Mesendoderm (in vitro differentiated cells): ENCODE measurements around the gene KRT2.

ENCODE experiments used
- DNase-seq: peaks from one replicate; pipeline ENCODE4 v3.0.0; 2013
- H2AK5ac ChIP-seq: 2 replicates; pipeline ENCODE4 v1.6.1; 2013; ENCODE audit warnings: low read length, inconsistent platforms
- H2BK120ac ChIP-seq: 2 replicates; pipeline ENCODE4 v1.6.1; 2013; ENCODE audit warnings: low read depth, mild to moderate bottlenecking, low read length, moderate library complexity, mixed read lengths
- H2BK15ac ChIP-seq: replicated peaks from 2 replicates; pipeline ENCODE4 v1.6.1; 2013; ENCODE audit warnings: low read depth, mild to moderate bottlenecking, moderate library complexity
- H2BK5ac ChIP-seq: 2 replicates; pipeline ENCODE4 v1.6.1; 2013; ENCODE audit warnings: low read length, inconsistent platforms
- H3K18ac ChIP-seq: 2 replicates; pipeline ENCODE4 v1.6.1; 2013; ENCODE audit warnings: mild to moderate bottlenecking, low read length, mixed read lengths
- H3K23ac ChIP-seq: one replicate; pipeline ENCODE4 v1.6.1; 2013; ENCODE audit warnings: low read length
- H3K27ac ChIP-seq: 2 replicates; pipeline ENCODE4 v1.5.1; 2013; ENCODE audit warnings: low read depth, mild to moderate bottlenecking, inconsistent platforms, low read length, moderate library complexity
- H3K27me3 ChIP-seq: 2 replicates; pipeline ENCODE4 v1.6.1; 2013; ENCODE audit warnings: low read length, control low read depth, mild to moderate bottlenecking, inconsistent platforms; ENCODE audit not compliant: insufficient read depth, poor library complexity
- H3K36me3 ChIP-seq: 2 replicates; pipeline ENCODE4 v1.6.1; 2013; ENCODE audit warnings: low read length, inconsistent platforms; ENCODE audit not compliant: control insufficient read depth, insufficient read depth
- H3K4ac ChIP-seq: one replicate; pipeline ENCODE4 v1.6.1; 2013; ENCODE audit warnings: low read depth, mild to moderate bottlenecking, low read length, moderate library complexity
- H3K4me1 ChIP-seq: 2 replicates; pipeline ENCODE4 v1.6.1; 2013; ENCODE audit warnings: low read depth, low read length, inconsistent platforms; ENCODE audit not compliant: control insufficient read depth
- H3K4me2 ChIP-seq: 2 replicates; pipeline ENCODE4 v1.6.1; 2013; ENCODE audit warnings: low read length
- H3K4me3 ChIP-seq: 2 replicates; pipeline ENCODE4 v1.5.1; 2013; ENCODE audit warnings: mild to moderate bottlenecking, low read length
- H3K56ac ChIP-seq: one replicate; pipeline ENCODE4 v1.6.1; 2013; ENCODE audit warnings: low read length
- H3K79me1 ChIP-seq: 2 replicates; pipeline ENCODE4 v1.6.1; 2013; ENCODE audit warnings: low read length, inconsistent platforms
- H3K79me2 ChIP-seq: 2 replicates; pipeline ENCODE4 v1.6.1; 2013; ENCODE audit warnings: mild to moderate bottlenecking, low read length; ENCODE audit not compliant: control insufficient read depth, insufficient read depth
- H3K9ac ChIP-seq: 2 replicates; pipeline ENCODE4 v1.6.1; 2013; ENCODE audit warnings: low read length, inconsistent platforms
- H4K5ac ChIP-seq: one replicate; pipeline ENCODE4 v1.6.1; 2013; ENCODE audit warnings: low read length
- H4K8ac ChIP-seq: one replicate; pipeline ENCODE4 v1.6.1; 2013; ENCODE audit warnings: low read depth, mild to moderate bottlenecking, control low read depth, low read length, moderate library complexity
- WGBS: extraction: QIAGEN DNeasy Blood & Tissue Kit; methylation state at CpG from one replicate; pipeline ENCODE4 v1.1.7; 2013; ENCODE audit warnings: low lambda C conversion rate, missing lambda C conversion rate; ENCODE audit not compliant: insufficient coverage; ENCODE audit errors: extremely low coverage; 5-methylcytosine and 5-hydroxymethylcytosine counted together

Gene KRT2

GRCh38 chr12:52683575-52684300 is 31.7 kb upstream of the KRT2 start:
- WGBS = no CpG with 5 or more reads among the region's 12 CpGs
- Histone ChIP-seq H3K79me1 (no peaks in the 10 kb centered on the region), H3K4ac (no peak overlapping the region), H2BK120ac (no peak overlapping the region), H3K23ac (no peak overlapping the region), H3K56ac (no peak overlapping the region), H2AK5ac (no peak overlapping the region), H3K4me2 (no peak overlapping the region), H3K27ac (no peak overlapping the region), H4K8ac (no peak overlapping the region), H3K4me3 (no peak overlapping the region), H4K5ac (no peak overlapping the region), H3K9ac (no peak overlapping the region), H3K79me2 (no peaks in the 10 kb centered on the region), H3K4me1 (no peaks in the 10 kb centered on the region), H2BK15ac (no peak overlapping the region), H2BK5ac (no peak overlapping the region), H3K18ac (no peak overlapping the region), H3K27me3 (no peaks in the 10 kb centered on the region), H3K36me3 (no peaks in the 10 kb centered on the region)
- DNase-seq = no peak

- Histone ChIP-seq H3K23ac (no peak overlapping the region), H2AK5ac (no peak overlapping the region), H4K5ac (no peak overlapping the region), H2BK15ac (no peak overlapping the region), H3K4me2 (no peak overlapping the region), H3K27me3 (no peaks in the 10 kb centered on the region), H4K8ac (no peak overlapping the region), H3K4me3 (no peak overlapping the region), H3K4me1 (no peaks in the 10 kb centered on the region), H3K36me3 (no peaks in the 10 kb centered on the region), H3K4ac (no peak overlapping the region), H3K79me1 (no peaks in the 10 kb centered on the region), H3K27ac (no peak overlapping the region), H3K79me2 (no peaks in the 10 kb centered on the region), H3K56ac (no peak overlapping the region), H2BK5ac (no peak overlapping the region), H2BK120ac (no peak overlapping the region), H3K9ac (no peak overlapping the region), H3K18ac (no peak overlapping the region)
- WGBS = no CpG with 5 or more reads among the region's 4 CpGs
- DNase-seq = no peak
These were observed 31.0 kb upstream of the KRT2 start for GRCh38 chr12:52682938-52683574.

GRCh38 chr12:52682381-52682660 is 30.3 kb upstream of the KRT2 start:
- H2BK120ac ChIP-seq = no peak overlapping the region
- no peak overlapping the region for H3K4me2 ChIP-seq
- H3K36me3 ChIP-seq = no peaks in the 10 kb centered on the region
- H4K5ac ChIP-seq = no peak overlapping the region
- H3K4me1 ChIP-seq = no peaks in the 10 kb centered on the region
- no peak overlapping the region for H4K8ac ChIP-seq
- H3K23ac ChIP-seq = no peak overlapping the region
- no peak overlapping the region for H3K18ac ChIP-seq
- WGBS = no CpG with 5 or more reads among the region's 2 CpGs
- no peak overlapping the region for H3K56ac ChIP-seq
- H3K79me2 ChIP-seq = no peaks in the 10 kb centered on the region
- DNase-seq = no peak
- H3K4me3 ChIP-seq = no peak overlapping the region
- H3K4ac ChIP-seq = no peak overlapping the region
- H2AK5ac ChIP-seq = no peak overlapping the region
- no peaks in the 10 kb centered on the region for H3K79me1 ChIP-seq
- no peak overlapping the region for H2BK15ac ChIP-seq
- no peaks in the 10 kb centered on the region for H3K27me3 ChIP-seq
- H3K9ac ChIP-seq = no peak overlapping the region
- H2BK5ac ChIP-seq = no peak overlapping the region
- H3K27ac ChIP-seq = no peak overlapping the region

- no peaks in the 10 kb centered on the region for H3K36me3 ChIP-seq
- H3K4me2 ChIP-seq = no peak overlapping the region
- no peak overlapping the region for H2AK5ac ChIP-seq
- no peaks in the 10 kb centered on the region for H3K4me1 ChIP-seq
- no peak overlapping the region for H4K5ac ChIP-seq
- no peak overlapping the region for H3K4me3 ChIP-seq
- no peaks in the 10 kb centered on the region for H3K79me1 ChIP-seq
- H2BK15ac ChIP-seq = no peak overlapping the region
- WGBS = no CpG with 5 or more reads among the region's 12 CpGs
- no peak overlapping the region for H2BK120ac ChIP-seq
- H3K18ac ChIP-seq = no peak overlapping the region
- H4K8ac ChIP-seq = no peak overlapping the region
- no peak overlapping the region for H3K4ac ChIP-seq
- no peak overlapping the region for H3K23ac ChIP-seq
- no peaks in the 10 kb centered on the region for H3K27me3 ChIP-seq
- H3K56ac ChIP-seq = no peak overlapping the region
- no peak overlapping the region for H2BK5ac ChIP-seq
- no peak overlapping the region for H3K27ac ChIP-seq
- H3K9ac ChIP-seq = no peak overlapping the region
- no peaks in the 10 kb centered on the region for H3K79me2 ChIP-seq
- no peak for DNase-seq
These were observed 29.7 kb upstream of the KRT2 start for GRCh38 chr12:52681526-52682380.

GRCh38 chr12:52680363-52680762 is 28.4 kb upstream of the KRT2 start, which contains the start of gene KRT1:
KRT1 (minus strand) TSS chr12:52680407; CDS start chr12:52680348, 59 bp downstream.
- H3K27ac ChIP-seq = no peak within 1 kb of the TSS
- no peak within 1 kb of the TSS for H2BK15ac ChIP-seq
- no peak within 1 kb of the TSS for H4K8ac ChIP-seq
- no CpG with 5 or more reads among the region's 3 CpGs for WGBS
- no peak within 1 kb of the TSS for H2BK5ac ChIP-seq
- H2BK120ac ChIP-seq = no peak within 1 kb of the TSS
- H2AK5ac ChIP-seq = no peak within 1 kb of the TSS
- H3K56ac ChIP-seq = no peak within 1 kb of the TSS
- H3K4me3 ChIP-seq = no peak within 1 kb of the TSS
- H3K4ac ChIP-seq = no peak within 1 kb of the TSS
- H3K4me1 ChIP-seq = no peaks in the 10 kb centered on the region
- H3K27me3 ChIP-seq = no peaks in the 10 kb centered on the region
- no peaks in the 10 kb centered on the region for H3K79me2 ChIP-seq
- no peak within 1 kb of the TSS for H3K23ac ChIP-seq
- H3K4me2 ChIP-seq = no peak within 1 kb of the TSS
- no peak within 1 kb of the TSS for H3K9ac ChIP-seq
- no peak within 1 kb of the TSS for H3K18ac ChIP-seq
- DNase-seq = no peak
- H3K79me1 ChIP-seq = no peaks in the 10 kb centered on the region
- H4K5ac ChIP-seq = no peak within 1 kb of the TSS
- H3K36me3 ChIP-seq = no peaks in the 10 kb centered on the region
